GM12872 (cell line): ENCODE results near the gene CDH4.

ENCODE experiments used
- TF ChIP-seq, protein P1 (sequence below): IDR thresholded peaks from 3 replicates; pipeline ENCODE4 v1.5.1; 2011; ENCODE audit warnings: low read depth, mild to moderate bottlenecking, low read length, moderate library complexity; ENCODE audit not compliant: insufficient read depth

The CDH4 gene

DNA sequence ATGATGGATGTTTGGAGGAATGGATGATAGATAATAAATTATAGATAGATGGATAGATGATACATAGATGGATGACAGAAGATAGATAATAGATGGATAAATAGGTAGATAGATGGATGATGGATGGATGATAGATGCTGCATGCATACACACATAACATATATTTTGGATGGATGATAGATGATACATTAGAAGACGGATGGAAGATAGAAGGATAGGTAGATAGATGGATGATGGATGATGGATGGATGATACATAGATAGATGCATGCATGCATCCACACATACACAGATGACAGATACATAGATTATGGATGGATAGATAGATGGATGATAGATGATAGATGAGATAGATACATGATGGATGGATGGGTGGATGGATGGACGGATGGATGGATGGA is 425.9 kb downstream of the CDH4 start:
- TF ChIP-seq, protein P1, sequence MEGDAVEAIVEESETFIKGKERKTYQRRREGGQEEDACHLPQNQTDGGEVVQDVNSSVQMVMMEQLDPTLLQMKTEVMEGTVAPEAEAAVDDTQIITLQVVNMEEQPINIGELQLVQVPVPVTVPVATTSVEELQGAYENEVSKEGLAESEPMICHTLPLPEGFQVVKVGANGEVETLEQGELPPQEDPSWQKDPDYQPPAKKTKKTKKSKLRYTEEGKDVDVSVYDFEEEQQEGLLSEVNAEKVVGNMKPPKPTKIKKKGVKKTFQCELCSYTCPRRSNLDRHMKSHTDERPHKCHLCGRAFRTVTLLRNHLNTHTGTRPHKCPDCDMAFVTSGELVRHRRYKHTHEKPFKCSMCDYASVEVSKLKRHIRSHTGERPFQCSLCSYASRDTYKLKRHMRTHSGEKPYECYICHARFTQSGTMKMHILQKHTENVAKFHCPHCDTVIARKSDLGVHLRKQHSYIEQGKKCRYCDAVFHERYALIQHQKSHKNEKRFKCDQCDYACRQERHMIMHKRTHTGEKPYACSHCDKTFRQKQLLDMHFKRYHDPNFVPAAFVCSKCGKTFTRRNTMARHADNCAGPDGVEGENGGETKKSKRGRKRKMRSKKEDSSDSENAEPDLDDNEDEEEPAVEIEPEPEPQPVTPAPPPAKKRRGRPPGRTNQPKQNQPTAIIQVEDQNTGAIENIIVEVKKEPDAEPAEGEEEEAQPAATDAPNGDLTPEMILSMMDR: no peak

DNA sequence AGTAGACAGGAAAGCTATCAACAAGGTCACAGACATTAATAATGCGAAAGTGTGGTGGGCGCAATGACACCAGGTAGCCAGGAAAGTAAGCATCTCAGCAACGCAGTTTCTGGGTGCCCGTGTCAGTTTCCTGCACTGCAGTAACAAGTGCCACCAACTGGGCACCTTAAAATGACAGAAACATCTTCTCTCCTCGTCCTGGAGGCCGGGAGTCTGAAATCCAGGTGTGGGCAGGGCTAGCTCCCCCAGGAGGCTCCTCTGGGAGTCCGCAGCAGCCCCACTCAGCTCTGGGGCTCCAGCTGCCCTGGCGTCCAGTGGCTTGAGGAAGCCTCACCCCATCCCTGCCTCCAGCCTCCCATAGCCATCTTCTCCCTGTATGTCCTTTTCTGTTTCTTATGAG is 426.4 kb downstream of the CDH4 start:
- TF ChIP-seq, protein P1: no peak

DNA sequence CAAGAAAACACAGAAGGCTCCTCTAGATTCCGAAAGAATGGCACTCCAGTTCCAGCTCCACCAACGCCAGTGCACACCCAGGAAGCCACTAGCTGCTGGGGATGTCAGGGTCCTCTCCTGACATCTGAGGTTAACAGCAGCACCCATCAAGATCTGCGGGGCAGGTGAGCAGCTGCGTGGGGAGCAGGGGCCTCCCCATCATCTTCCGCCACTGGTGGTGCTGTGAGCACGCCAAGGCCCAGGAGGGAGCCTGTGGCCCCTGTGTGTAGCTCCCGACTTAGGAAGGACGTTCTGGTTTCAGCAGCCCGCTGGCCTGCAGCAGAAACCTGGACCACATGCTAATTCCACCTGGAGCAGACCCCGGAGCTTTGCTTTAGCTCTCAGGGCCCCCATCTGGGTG is 427.4 kb downstream of the CDH4 start:
- TF ChIP-seq, protein P1: no peak

DNA sequence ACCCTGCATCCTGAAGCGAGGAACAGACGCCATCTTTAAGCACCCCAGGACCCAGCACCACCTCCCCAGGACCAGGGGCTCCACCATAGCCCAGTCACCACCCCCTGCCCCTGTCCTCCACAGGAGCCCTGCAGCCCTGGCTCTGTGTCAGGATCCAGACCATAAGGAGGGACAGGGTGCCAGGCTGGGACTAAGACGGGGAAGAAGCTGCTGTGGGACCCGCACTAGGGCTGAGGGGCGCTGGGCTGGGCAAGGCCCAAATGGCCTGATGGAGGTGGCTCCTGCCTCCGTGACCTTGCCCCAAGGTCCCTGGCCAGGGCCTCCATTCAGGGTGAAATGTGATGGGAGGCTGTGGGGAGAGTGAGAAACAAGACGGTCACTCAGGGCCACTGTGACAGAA is 428.0 kb downstream of the CDH4 start:
- TF ChIP-seq, protein P1: no peak

DNA sequence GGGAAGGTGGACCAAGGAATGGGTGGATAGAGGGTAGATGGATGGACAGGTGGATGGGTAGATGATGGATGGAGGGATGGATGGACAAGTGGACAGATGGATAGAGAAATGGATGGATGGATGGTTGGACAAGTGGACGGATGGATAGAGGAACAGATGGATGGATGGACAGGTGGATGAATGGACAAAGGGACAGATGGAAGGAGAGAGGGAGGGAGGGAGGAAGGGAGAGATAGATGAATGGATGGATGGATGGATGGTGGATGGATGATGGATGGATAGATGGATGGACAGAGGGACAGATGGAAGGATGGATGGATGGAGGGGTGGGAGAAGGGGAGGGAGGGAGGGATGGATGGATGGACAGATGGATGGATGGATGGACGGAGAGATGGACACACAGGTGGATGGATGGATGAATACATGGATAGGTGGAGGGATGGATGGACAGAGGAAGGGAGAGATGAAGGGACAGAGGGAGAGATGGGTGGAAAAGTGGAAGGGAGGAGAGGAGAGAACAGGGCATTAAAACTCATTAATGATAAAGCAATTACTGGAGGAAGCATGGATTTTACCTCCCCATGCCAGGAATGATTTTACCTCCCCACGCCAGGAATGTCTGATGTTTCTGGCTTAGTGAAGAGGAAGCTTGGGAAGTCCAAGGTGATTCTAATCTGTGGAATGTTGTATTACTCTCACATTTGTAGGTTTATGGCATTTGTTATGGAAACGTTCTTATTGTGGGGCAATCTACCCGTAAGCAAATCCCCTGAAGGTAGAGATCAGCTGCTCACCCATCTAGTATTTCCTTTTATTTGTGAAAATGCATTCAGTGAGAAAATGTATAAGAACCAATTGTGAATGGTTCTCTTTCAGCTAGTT is 430.3 kb downstream of the CDH4 start:
- TF ChIP-seq, protein P1: no peak

DNA sequence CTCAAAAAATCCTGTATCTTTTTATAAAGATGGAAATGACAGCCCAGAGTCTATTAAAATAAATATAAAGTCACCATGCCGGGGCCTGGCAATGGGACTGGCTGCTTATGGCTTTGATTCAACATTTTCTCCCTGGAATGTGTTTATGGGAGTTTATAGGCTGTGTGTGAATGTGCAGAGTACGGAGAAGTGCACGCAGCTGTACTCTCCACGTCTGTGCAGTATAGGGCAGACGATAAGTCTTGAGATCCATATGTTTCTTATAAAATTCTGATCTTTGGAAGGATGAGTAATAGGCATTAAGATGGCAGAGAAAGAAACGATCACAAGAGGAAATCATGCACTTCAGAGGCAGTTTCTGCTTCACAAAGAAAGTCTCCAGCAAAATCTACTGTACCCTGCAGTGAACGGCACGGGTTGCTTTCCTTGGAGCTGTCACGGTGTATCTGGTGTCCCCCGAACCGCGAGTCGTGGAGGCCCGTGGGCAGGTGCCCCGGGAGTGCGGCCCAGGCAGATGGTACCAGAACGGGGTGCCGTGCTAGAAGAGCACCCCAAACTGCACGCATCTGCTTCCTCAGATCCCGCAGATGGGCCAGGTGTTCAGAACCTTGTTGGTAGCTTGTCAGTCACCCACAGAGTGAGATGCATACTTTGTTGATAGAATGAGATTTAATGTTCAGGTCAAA is 431.1 kb downstream of the CDH4 start:
- TF ChIP-seq, protein P1: no peak

DNA sequence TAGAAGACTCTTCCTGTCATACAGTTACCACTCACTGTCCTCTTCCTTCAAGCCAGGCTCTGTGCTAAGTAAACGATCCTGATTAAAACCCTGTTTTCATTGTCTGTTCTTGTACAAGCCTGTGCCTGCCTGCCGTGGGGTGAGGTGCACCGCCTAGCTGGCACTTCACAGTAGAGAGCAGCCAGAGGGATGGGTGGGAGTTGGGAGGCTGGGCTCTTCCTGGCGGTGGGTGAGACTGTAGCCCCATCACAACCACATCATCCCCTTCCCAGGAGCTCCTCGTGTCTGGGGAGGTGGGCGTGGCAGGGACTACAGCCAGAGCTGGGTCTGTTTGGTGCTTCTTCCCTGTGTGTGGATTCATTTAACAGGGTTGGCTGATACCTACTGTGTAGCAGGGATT is 431.7 kb downstream of the CDH4 start:
- TF ChIP-seq, protein P1: no peak
